ENCODE data around the gene UQCR10. TPM values are rescaled to one million over a fixed set of nuclear protein-coding genes. Genes with fewer than 3 reads are reported as not detected.

Gene UQCR10
- total and polyA plus RNA-seq, 4 donors: 67.5 to 290 (median 133) TPM

GRCh38 chr22:29747832-29748231 is 19.3 kb upstream of the UQCR10 start:
- 94 to 98% methylated on average over 7 of the region's 7 CpGs for WGBS, 2 donors
- Histone ChIP-seq H3K27ac (ENCODE audit: low read depth in 1 of 2, low read length in 1 of 2) (no peak overlapping the region), H3K9me3 (ENCODE audit: control insufficient read depth in 4 of 4, insufficient read depth in 3 of 4, low read length in 3 of 4) (no peaks in the 10 kb centered on the region), H3K4me1 (ENCODE audit: control insufficient read depth in 5 of 5, insufficient read depth in 5 of 5, low read length in 5 of 5) (no peaks in the 10 kb centered on the region), H3K4me3 (no peak overlapping the region), H3K36me3 (ENCODE audit: control insufficient read depth in 4 of 4, insufficient read depth in 4 of 4, low read length in 4 of 4) (peaks cover 0 to 36% (median 5%) of the 10 kb centered on the region in 4 donors), H3K27me3 (ENCODE audit: control insufficient read depth in 3 of 3, insufficient read depth in 3 of 3, low read length in 2 of 3) (no peaks in the 10 kb centered on the region), H3K9ac (ENCODE audit: insufficient read depth in 1 of 2, low read length in 2 of 2) (no peak overlapping the region)
- DNase-seq (no peak), ATAC-seq (ENCODE audit: insufficient read depth, low FRiP score) (no peak)
- TF ChIP-seq CTCF (IDR thresholded peaks at IDR 0.05; ENCODE audit: control extremely low read depth, extremely low read depth): no peak

GRCh38 chr22:29748248-29748893 is 18.8 kb upstream of the UQCR10 start:
- ATAC-seq (ENCODE audit: insufficient read depth, low FRiP score) (no peak), DNase-seq (no peak)
- TF ChIP-seq CTCF (IDR thresholded peaks at IDR 0.05; ENCODE audit: control extremely low read depth, extremely low read depth): no peak
- Histone ChIP-seq H3K9me3 (ENCODE audit: control insufficient read depth in 4 of 4, insufficient read depth in 3 of 4, low read length in 3 of 4) (no peaks in the 10 kb centered on the region), H3K4me1 (ENCODE audit: control insufficient read depth in 5 of 5, insufficient read depth in 5 of 5, low read length in 5 of 5) (no peaks in the 10 kb centered on the region), H3K4me3 (no peak overlapping the region), H3K27me3 (ENCODE audit: control insufficient read depth in 3 of 3, insufficient read depth in 3 of 3, low read length in 2 of 3) (no peaks in the 10 kb centered on the region), H3K27ac (ENCODE audit: low read depth in 1 of 2, low read length in 1 of 2) (no peak overlapping the region), H3K9ac (ENCODE audit: insufficient read depth in 1 of 2, low read length in 2 of 2) (no peak overlapping the region), H3K36me3 (ENCODE audit: control insufficient read depth in 4 of 4, insufficient read depth in 4 of 4, low read length in 4 of 4) (peaks cover 0 to 36% (median 5%) of the 10 kb centered on the region in 4 donors)
- 91 to 92% methylated on average over 9 of the region's 9 CpGs for WGBS, 2 donors

- no peak for ATAC-seq (ENCODE audit: insufficient read depth, low FRiP score)
- no peak for DNase-seq
- 95 to 96% methylated on average over 3 of the region's 3 CpGs for WGBS, 2 donors
Measured at GRCh38 chr22:29750029-29750428, 17.1 kb upstream of the UQCR10 start.

More at GRCh38 chr22:29750029-29750428, 17.1 kb upstream of the UQCR10 start:
- TF ChIP-seq CTCF (IDR thresholded peaks at IDR 0.05; ENCODE audit: control extremely low read depth, extremely low read depth): no peak
- no peaks in the 10 kb centered on the region for H3K4me1 ChIP-seq (ENCODE audit: control insufficient read depth in 5 of 5, insufficient read depth in 5 of 5, low read length in 5 of 5)
- no peak overlapping the region for H3K4me3 ChIP-seq
- H3K27me3 ChIP-seq (ENCODE audit: control insufficient read depth in 3 of 3, insufficient read depth in 3 of 3, low read length in 2 of 3): no peaks in the 10 kb centered on the region
- no peaks in the 10 kb centered on the region for H3K9me3 ChIP-seq (ENCODE audit: control insufficient read depth in 4 of 4, insufficient read depth in 3 of 4, low read length in 3 of 4)
- H3K9ac ChIP-seq (ENCODE audit: insufficient read depth in 1 of 2, low read length in 2 of 2): no peak overlapping the region
- no peak overlapping the region for H3K27ac ChIP-seq (ENCODE audit: low read depth in 1 of 2, low read length in 1 of 2)
- peaks cover 0 to 35% (median 5%) of the 10 kb centered on the region in 4 donors for H3K36me3 ChIP-seq (ENCODE audit: control insufficient read depth in 4 of 4, insufficient read depth in 4 of 4, low read length in 4 of 4)
